Naive thymus-derived CD4-positive, alpha-beta T cell (primary cell): ENCODE measurements around the gene NIP7. TPM values are rescaled to one million over a fixed set of nuclear protein-coding genes. Genes with fewer than 3 reads are reported as not detected.
"Not testable (repeated sequence)": the region's sequence is repeated elsewhere in the genome, so short reads cannot be mapped to it uniquely, and the experiment has no call there.

Experiments used
- ATAC-seq: fragments of 150-1000 bp; cut with Tn5 transposase; 2 replicates; pipeline ENCODE4 v1.10.0; 2021; ENCODE audit warnings: mild to moderate bottlenecking, moderate library complexity
- CTCF ChIA-PET: fragments of 350-600 bp; sonication (Branson Sonifier 250); formaldehyde crosslinking; loops from one replicate; lab custom pipeline; 2021; ENCODE audit warnings: antibody characterized with exemption; lab: Charles Lee
- POLR2A ChIA-PET: fragments of 350-600 bp; sonication (Branson Sonifier 250); formaldehyde crosslinking; loops from one replicate; lab custom pipeline; 2021; ENCODE audit warnings: antibody characterized with exemption, inconsistent platforms; lab: Charles Lee
- DNase-seq, 9 donors: peaks; one replicate each; pipeline versions ENCODE4 v3.0.0 to v3.0.0-alpha.2; 2020 to 2022; ENCODE audit warnings: mixed read lengths in 1 of 9
- H3K27ac ChIP-seq: one replicate; pipeline ENCODE4 v1.7.0; 2013; ENCODE audit warnings: mild to moderate bottlenecking, low read depth, low read length, moderate library complexity
- H3K27me3 ChIP-seq, 2 donors: one replicate each; pipeline ENCODE4 v1.7.0; 2013; ENCODE audit warnings: low read length in 2 of 2, mild to moderate bottlenecking in 2 of 2, moderate library complexity in 2 of 2; ENCODE audit not compliant: control insufficient read depth in 2 of 2, insufficient read depth in 2 of 2
- H3K36me3 ChIP-seq, 3 experiments: 1 replicate in 2 of 3; 2 replicates in 1 of 3; pipeline ENCODE4 v1.7.0; 2013; ENCODE audit warnings: low read length in 3 of 3, mild to moderate bottlenecking in 3 of 3, moderate library complexity in 1 of 3; ENCODE audit not compliant: insufficient read depth in 3 of 3, control insufficient read depth in 2 of 3
- H3K4me1 ChIP-seq, 2 donors: one replicate each; pipeline ENCODE4 v1.7.0; 2013; ENCODE audit warnings: low read length in 2 of 2, mild to moderate bottlenecking in 2 of 2, moderate library complexity in 1 of 2; ENCODE audit not compliant: control insufficient read depth in 2 of 2, insufficient read depth in 2 of 2
- H3K4me3 ChIP-seq: 2 replicates; pipeline ENCODE4 v1.7.0; 2013; ENCODE audit warnings: mild to moderate bottlenecking, low read length
- H3K9me3 ChIP-seq, 3 experiments: 1 replicate in 2 of 3; 2 replicates in 1 of 3; pipeline ENCODE4 v1.7.0; 2013; ENCODE audit warnings: low read length in 3 of 3; ENCODE audit not compliant: control insufficient read depth in 2 of 3
- H3K27ac Mint-ChIP-seq, 9 donors: one replicate each; pipeline ENCODE4 v1.8.0; 2020 to 2022; ENCODE audit warnings: mixed read lengths in 9 of 9, mild to moderate bottlenecking in 8 of 9, moderate library complexity in 5 of 9, inconsistent platforms in 2 of 9
- H3K27me3 Mint-ChIP-seq, 5 donors: one replicate each; pipeline ENCODE4 v1.8.0; 2021 to 2022; ENCODE audit warnings: mixed read lengths in 5 of 5, mild to moderate bottlenecking in 1 of 5
- H3K36me3 Mint-ChIP-seq, 5 donors: one replicate each; pipeline ENCODE4 v1.8.0; 2020 to 2022; ENCODE audit warnings: mixed read lengths in 5 of 5, mild to moderate bottlenecking in 3 of 5, inconsistent platforms in 1 of 5
- H3K4me1 Mint-ChIP-seq, 7 donors: one replicate each; pipeline ENCODE4 v1.8.0; 2020 to 2022; ENCODE audit warnings: mixed read lengths in 7 of 7, mild to moderate bottlenecking in 3 of 7, inconsistent platforms in 1 of 7
- H3K4me3 Mint-ChIP-seq, 10 donors: one replicate each; pipeline ENCODE4 v1.8.0; 2020 to 2022; ENCODE audit warnings: mild to moderate bottlenecking in 10 of 10, mixed read lengths in 10 of 10, moderate library complexity in 6 of 10, inconsistent platforms in 2 of 10
- H3K9me3 Mint-ChIP-seq, 11 donors: one replicate each; pipeline ENCODE4 v1.8.0; 2020 to 2022; ENCODE audit warnings: mixed read lengths in 11 of 11, mild to moderate bottlenecking in 4 of 11, inconsistent platforms in 1 of 11, moderate library complexity in 1 of 11
- intact Hi-C, 2 donors: fragments of 100-400 bp; cut with micrococcal nuclease; formaldehyde crosslinking; loops; one replicate each; pipeline ENCODE4 v1.15.1; 2023
- polyA plus RNA-seq, 2 donors: library from polyadenylated mRNA; unstranded; fragments of 300-500 nt; fragmentation: Illumina TruSeq; gene quantifications; one replicate each; pipeline ENCODE4 v1.2.3, GENCODE V29; 2021
- total RNA-seq, 6 experiments: library from RNA in 5 of 6; stranded (reverse) in 5 of 6; gene quantifications; 1 replicate in 5 of 6; 2 replicates in 1 of 6; pipeline ENCODE4 v1.2.3 and lab custom pipeline; 2021 to 2026

NIP7 gene
- total and polyA plus RNA-seq, 7 experiments from 2014 or later = 19.5 to 40.9 (median 28.2) TPM

DNA sequence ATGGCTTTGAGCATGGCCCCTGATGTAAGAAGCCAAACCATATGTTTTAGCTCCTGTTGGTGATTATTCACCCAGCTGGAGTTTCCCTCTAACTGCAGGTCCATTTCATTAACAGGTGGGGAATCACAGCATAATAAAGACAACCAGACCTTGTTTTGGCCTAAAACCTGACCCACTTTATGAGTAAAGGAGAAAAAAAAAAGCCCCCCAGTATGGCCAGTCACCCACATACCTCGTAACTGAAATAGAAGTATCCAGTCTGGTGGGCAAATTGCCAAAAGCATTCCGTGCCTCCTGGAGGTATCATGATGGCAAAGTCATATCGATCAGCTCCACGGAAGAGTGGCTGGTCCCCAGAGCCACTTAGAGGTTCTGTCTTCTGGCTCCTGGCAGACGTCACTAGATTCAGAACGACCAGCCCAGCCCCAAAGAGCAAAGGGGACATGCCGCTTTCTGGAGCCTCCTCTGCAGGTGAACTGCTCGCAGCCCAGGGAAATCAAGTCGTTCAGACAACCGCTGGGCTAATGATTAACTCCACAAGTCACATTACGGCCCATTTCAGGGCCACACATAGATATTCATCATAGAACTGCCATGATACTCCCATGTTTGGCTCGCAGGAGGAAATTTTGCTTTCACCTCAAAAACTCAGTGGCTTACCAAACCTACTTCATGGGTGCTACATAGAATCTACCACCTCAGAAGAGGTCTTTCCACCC is 11.9 kb downstream of the NIP7 start, which contains the start of gene TMED6:
TMED6 (minus strand) TSS at position 478 of the 719 bp plus-strand sequence; CDS start at position 445, 33 bp downstream.
- Histone ChIP-seq H3K27ac (no peak within 1 kb of the TSS), H3K4me1 (no peaks in the 10 kb centered on the region), H3K9me3 (no peaks in the 10 kb centered on the region), H3K27me3 (no peaks in the 10 kb centered on the region), H3K36me3 (peaks cover 0 to 49% (median 0%) of the 10 kb centered on the region in 3 experiments), H3K4me3 (no peak within 1 kb of the TSS)
- Mint-ChIP-seq H3K9me3 (no peaks in the 10 kb centered on the region), H3K4me1 (peaks cover 0 to 3% (median 0%) of the 10 kb centered on the region in 7 donors), H3K27me3 (no peaks in the 10 kb centered on the region), H3K4me3 (no peak within 1 kb of the TSS), H3K27ac (peak within 1 kb of the TSS in 2 of 9 donors; percentile 48 to 62), H3K36me3 (peaks cover 6 to 20% (median 9%) of the 10 kb centered on the region in 5 donors)
- DNase-seq (no peak), ATAC-seq (no peak)
- ChIA-PET POLR2A (interaction anchor here (1.6 kb wide), 1 partner anchor 13 kb away, joined by 4 read pairs; no protein-coding TSS in a partner anchor), CTCF (no interaction called here)
- intact Hi-C loops = no loop called here

DNA sequence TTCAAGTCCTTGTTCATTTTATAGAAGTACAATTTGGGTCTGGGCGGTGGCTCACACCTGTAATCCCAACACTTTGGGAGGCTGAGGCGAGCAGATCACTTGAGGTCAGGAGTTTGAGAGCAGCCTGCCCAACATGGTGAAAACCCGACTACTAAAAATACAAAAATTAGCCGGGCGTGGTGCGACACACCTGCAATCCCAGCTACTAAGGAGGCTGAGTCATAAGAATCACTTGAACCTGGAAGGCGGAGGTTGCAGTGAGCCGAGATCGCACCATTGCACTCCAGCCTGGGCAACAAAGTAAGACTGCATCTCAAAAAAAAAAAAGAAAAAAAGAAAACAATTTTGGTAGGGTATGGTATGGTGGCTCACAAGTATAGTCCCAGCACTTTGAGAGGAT is 20.5 kb downstream of the NIP7 start:
- POLR2A ChIA-PET = interaction anchor here (0.7 kb wide), 1 partner anchor 1302 kb away, joined by 3 read pairs; no protein-coding TSS in a partner anchor
- Mint-ChIP-seq H3K4me1 (peaks cover 1 to 20% (median 6%) of the 10 kb centered on the region in 7 donors), H3K36me3 (peaks cover 11 to 38% (median 14%) of the 10 kb centered on the region in 5 donors)
- H3K36me3 ChIP-seq = peaks cover 1 to 57% (median 4%) of the 10 kb centered on the region in 3 experiments
- ATAC-seq, H3K27me3 Mint-ChIP-seq, CTCF ChIA-PET, H3K27ac ChIP-seq, H3K4me1 ChIP-seq, intact Hi-C loops, H3K9me3 ChIP-seq, DNase-seq, H3K4me3 Mint-ChIP-seq, H3K4me3 ChIP-seq, H3K27ac Mint-ChIP-seq, H3K9me3 Mint-ChIP-seq, H3K27me3 ChIP-seq: not testable (repeated sequence)

DNA sequence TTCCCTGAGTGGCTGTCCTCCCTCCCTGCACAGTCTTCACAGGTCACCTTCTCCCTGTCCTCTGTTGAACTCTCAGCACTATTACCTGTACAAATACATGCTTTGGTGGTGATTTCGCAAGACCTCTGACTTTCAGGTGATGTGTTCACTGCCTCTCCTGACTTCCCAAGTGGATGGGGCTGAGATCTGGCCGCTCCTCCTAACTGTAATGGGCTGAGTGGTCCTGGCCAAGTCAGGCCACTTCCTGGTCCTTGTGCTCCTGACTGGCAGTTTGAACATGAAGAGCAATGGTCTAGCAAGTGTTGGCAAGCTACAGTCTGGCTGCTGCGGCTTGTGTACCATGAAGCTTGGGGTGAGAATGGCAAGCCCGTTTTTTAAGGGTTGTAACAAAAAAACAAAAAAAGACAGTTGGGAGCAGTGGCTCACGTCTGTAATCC is 23.7 kb downstream of the NIP7 start:
- no peaks in the 10 kb centered on the region for H3K27me3 Mint-ChIP-seq
- Histone ChIP-seq H3K4me3 (no peak overlapping the region), H3K36me3 (peaks cover 8 to 66% (median 13%) of the 10 kb centered on the region in 3 experiments), H3K27ac (no peak overlapping the region), H3K4me1 (no peaks in the 10 kb centered on the region), H3K9me3 (no peaks in the 10 kb centered on the region), H3K27me3 (no peaks in the 10 kb centered on the region)
- ChIA-PET CTCF (no interaction called here), POLR2A (no interaction called here)
- intact Hi-C loops = no loop called here
- no peak overlapping the region for H3K4me3 Mint-ChIP-seq
- ATAC-seq (no peak), DNase-seq (no peak)
- peak overlapping the region in 1 of 9 donors; percentile 20 for H3K27ac Mint-ChIP-seq
- H3K9me3 Mint-ChIP-seq = no peaks in the 10 kb centered on the region
- peaks cover 6 to 22% (median 9%) of the 10 kb centered on the region in 7 donors for H3K4me1 Mint-ChIP-seq
- H3K36me3 Mint-ChIP-seq = peaks cover 19 to 41% (median 21%) of the 10 kb centered on the region in 5 donors

DNA sequence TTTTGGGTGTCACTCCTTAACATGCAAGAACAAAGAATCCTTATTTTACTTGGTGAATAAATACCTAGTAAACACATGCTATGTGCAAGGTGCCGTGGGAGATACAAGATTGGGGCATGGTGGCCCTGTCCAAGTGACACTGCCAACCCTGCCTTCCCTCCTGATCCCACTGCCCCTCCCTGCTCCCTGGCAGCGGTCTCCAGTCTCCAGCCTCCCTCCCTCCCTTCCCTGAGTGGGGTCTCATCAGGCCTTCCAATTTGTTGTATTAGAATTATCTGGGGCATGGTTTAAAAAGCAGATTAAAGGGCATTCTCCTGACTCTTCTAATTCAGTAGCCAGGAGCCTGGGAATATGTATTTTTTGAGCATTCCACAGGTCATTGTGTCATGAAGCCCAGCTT is 24.5 kb downstream of the NIP7 start:
- H3K27me3 Mint-ChIP-seq = no peaks in the 10 kb centered on the region
- H3K27ac ChIP-seq = no peak overlapping the region
- no peak overlapping the region for H3K4me3 Mint-ChIP-seq
- DNase-seq (no peak), ATAC-seq (no peak)
- H3K9me3 ChIP-seq = no peaks in the 10 kb centered on the region
- no peak overlapping the region for H3K4me3 ChIP-seq
- ChIA-PET POLR2A (interaction anchor here (0.9 to 1.0 kb wide), 2 partner anchors 16 to 25 kb away, joined by 3 to 4 read pairs; partner anchors contain the start of genes COG8 and NIP7), CTCF (no interaction called here)
- H3K36me3 Mint-ChIP-seq = peaks cover 20 to 48% (median 22%) of the 10 kb centered on the region in 5 donors
- no peaks in the 10 kb centered on the region for H3K4me1 ChIP-seq
- peaks cover 6 to 22% (median 9%) of the 10 kb centered on the region in 7 donors for H3K4me1 Mint-ChIP-seq
- H3K27ac Mint-ChIP-seq = peak overlapping the region in 3 of 9 donors; percentile 6 to 79 (median 53)
- H3K36me3 ChIP-seq = peaks cover 8 to 72% (median 13%) of the 10 kb centered on the region in 3 experiments
- intact Hi-C loops = no loop called here
- no peaks in the 10 kb centered on the region for H3K27me3 ChIP-seq
- no peaks in the 10 kb centered on the region for H3K9me3 Mint-ChIP-seq

DNA sequence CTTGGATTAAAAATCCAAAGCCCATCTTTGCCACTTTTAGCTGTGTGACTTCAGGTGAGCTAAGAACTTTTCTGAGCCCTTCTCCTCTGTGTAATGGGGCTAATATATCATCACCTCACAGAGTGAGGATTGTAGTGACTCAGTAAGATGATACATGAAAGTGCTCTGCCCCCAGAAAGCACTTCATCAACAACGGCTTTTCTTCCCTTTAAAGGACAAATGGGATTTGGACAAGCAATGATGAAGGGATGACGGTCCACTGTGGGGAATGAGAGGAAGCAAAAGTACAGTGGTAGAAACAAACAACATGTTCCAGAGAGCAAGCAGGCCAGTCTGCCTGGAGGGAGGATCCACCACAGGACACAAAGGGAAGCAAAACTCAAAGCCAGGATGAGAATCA is 26.3 kb downstream of the NIP7 start:
- intact Hi-C loops = no loop called here
- Histone ChIP-seq H3K27me3 (no peaks in the 10 kb centered on the region), H3K27ac (no peak overlapping the region), H3K4me3 (no peak overlapping the region), H3K4me1 (no peaks in the 10 kb centered on the region), H3K9me3 (no peaks in the 10 kb centered on the region), H3K36me3 (peaks cover 8 to 77% (median 20%) of the 10 kb centered on the region in 3 experiments)
- ATAC-seq (no peak), DNase-seq (no peak)
- H3K4me1 Mint-ChIP-seq = peaks cover 6 to 29% (median 16%) of the 10 kb centered on the region in 7 donors
- ChIA-PET POLR2A (interaction anchor here (1.1 kb wide), 1 partner anchor 15 kb away, joined by 3 read pairs; no protein-coding TSS in a partner anchor), CTCF (no interaction called here)
- peak overlapping the region in 4 of 9 donors; percentile 6 to 75 (median 36) for H3K27ac Mint-ChIP-seq
- no peaks in the 10 kb centered on the region for H3K27me3 Mint-ChIP-seq
- H3K4me3 Mint-ChIP-seq = no peak overlapping the region
- H3K9me3 Mint-ChIP-seq = no peaks in the 10 kb centered on the region
- H3K36me3 Mint-ChIP-seq = peaks cover 29 to 64% (median 34%) of the 10 kb centered on the region in 5 donors

DNA sequence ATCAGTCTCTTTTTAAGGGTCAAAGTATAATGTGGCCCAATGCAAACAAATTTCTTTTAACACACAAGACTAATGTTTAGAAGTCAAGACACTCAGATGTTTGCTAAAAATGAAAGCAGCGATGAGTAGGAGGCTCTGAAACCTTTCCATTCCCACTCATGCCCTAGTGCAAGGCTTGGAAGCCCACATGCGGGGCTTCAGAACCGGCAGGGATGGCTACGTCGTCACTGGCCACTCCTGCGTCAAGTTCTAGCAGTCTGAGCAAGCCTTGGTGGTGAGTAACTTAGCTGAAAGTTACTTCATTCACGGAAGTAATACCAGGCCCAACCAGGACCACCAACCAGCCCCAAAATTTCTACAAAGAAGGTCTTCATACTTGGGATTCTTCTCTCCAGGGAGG is 26.9 kb downstream of the NIP7 start:
- Histone ChIP-seq H3K27me3 (no peaks in the 10 kb centered on the region), H3K36me3 (peaks cover 8 to 74% (median 20%) of the 10 kb centered on the region in 3 experiments), H3K4me1 (no peaks in the 10 kb centered on the region), H3K9me3 (no peaks in the 10 kb centered on the region), H3K27ac (no peak overlapping the region), H3K4me3 (no peak overlapping the region)
- Mint-ChIP-seq H3K9me3 (no peaks in the 10 kb centered on the region), H3K27ac (peak overlapping the region in 1 of 9 donors; percentile 76), H3K4me3 (no peak overlapping the region), H3K36me3 (peaks cover 29 to 64% (median 35%) of the 10 kb centered on the region in 5 donors), H3K27me3 (no peaks in the 10 kb centered on the region), H3K4me1 (peaks cover 7 to 29% (median 17%) of the 10 kb centered on the region in 7 donors)
- ChIA-PET CTCF (no interaction called here), POLR2A (interaction anchor here (1.1 kb wide), 1 partner anchor 14 kb away, joined by 3 read pairs; no protein-coding TSS in a partner anchor)
- ATAC-seq (no peak), DNase-seq (no peak)
- intact Hi-C loops = no loop called here
